Cerebellar cortex (tissue), 1 donor: ENCODE measurements around the gene NSFL1C.
"Not testable (repeated sequence)": the region's sequence is repeated elsewhere in the genome, so short reads cannot be mapped to it uniquely, and the experiment has no call there.

Experiments
- DNase-seq: peaks from one replicate; pipeline ENCODE4 v3.0.0-alpha.2; 2015; ENCODE audit warnings: low spot score

The NSFL1C gene

DNA sequence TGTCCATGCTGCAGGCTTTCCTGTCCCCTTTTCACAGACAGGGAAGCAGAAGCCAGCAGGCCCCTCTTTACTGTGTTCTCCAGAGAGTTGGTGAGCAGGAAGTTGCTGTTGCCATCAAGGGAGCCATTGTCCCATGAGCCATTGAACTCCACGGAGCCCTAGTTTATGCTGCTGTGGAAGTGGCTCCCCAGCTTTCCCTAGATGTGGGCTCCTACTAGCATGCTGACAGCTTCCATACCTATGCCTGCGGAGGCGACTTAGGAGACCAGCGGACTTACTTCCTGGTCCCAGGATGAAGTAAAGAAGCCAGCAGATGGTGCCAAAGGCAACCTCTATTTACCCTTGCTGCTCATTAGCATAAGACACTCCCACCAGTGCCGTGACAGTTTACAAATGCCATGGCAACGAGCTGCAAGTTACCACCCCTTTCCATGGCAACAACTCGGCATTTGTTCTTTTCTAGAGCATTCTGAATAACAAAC, 43.0 kb downstream of the NSFL1C start:
- peak; percentile 33 for DNase-seq

- no peak for DNase-seq
These were observed 43.4 kb downstream of the NSFL1C start for GRCh38 chr20:1423206-1423605.

GRCh38 chr20:1422753-1423152, 43.9 kb downstream of the NSFL1C start:
- DNase-seq = no peak

DNA sequence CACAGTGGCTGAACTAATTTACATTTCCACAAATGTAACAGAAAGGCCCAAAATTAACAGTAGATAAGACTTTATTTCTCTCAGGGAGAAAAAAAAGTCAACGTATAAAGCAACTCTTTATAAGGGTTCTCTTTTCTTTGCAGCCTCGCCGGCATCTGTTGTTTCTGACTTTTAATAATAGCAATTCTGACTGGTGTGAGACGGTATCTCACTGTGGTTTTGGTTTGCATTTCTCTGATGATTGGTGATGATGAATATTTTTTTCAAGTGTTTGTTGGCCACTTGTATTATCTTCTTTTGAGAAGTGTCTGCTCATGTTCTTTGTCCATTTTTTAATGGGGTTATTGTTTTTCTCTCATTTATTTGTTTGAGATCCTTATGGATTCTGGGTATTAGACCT, 46.6 kb downstream of the NSFL1C start:
- no peak for DNase-seq

GRCh38 chr20:1418350-1418749, 48.3 kb downstream of the NSFL1C start:
- no peak for DNase-seq

GRCh38 chr20:1417790-1418189, 48.9 kb downstream of the NSFL1C start:
- no peak for DNase-seq

DNA sequence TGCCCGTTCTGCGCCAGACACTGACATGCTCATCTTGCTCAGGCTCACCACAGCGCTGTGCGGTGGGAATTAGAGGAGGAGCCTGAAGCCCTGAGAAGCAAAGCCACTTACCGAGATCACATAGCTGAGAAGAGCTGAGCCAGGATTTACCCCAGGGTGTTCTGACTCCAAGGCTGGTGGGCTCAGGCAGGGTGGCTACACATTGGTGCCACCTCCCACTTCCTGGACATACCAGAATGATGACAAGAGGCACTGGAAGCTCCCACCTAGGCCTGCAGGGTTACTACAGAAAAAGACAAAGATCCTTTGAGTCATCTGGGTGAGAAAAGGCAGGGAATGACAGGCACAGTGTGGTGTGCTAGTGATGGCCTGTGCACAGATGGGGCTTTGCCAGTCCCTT, 49.4 kb downstream of the NSFL1C start:
- no peak for DNase-seq

DNA sequence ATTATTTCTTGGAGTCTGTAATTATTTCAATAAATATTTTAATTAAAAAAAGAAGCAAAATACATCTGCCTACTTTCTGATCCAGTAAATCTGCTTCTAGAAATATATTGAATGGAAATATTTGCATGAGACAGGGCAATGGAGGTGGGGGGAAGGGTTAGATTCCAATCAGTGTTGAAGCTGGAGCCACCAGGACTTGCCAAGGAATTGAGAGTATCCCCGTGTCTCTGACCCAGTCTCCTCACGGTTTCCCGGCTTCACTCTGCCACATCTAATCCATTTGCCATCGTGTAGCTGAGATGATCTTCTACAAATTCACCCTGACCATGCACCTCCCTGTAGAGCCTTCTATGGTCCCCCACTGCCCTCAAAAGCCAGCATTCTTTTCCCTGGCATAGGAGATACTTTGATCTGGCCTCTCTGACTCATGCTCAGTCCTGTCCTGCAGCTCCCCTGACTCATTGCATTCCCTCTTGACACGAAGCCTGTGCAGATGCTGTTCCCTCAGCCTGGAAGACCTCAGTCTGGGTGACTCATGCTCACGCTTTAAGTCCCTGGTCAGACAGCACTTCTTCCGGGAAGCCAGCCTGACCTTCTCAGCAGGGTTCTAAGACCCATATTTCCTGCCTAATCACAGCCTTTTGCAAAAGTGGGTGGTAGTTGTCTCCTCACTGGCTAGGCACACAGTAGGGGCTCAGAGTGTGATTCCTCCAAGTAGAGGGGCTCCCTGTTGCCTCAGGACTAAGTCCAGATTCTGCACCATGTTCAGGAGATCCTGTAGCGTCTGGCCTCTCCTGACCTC, 50.8 kb downstream of the NSFL1C start:
- DNase-seq = peak; percentile 44

DNA sequence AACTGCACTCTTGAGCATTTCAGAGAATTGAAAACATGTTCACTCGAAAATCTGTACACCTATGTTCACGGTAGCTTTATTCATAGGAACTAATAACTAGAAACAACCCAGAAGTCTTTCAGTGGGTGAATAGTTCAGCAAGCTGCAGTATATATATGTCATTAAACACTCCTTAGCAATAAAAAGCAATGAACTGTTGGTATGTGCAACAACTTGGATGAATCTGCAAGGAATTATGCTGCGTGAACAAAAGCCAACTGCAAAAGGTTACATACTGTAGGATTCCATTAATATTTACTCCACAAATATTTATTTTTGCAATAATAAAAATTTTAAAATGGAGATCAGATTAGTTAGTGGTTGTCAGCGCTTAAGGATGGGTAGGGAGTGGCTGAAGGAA, 51.7 kb downstream of the NSFL1C start:
- DNase-seq = no peak

- DNase-seq = no peak
These were observed 60.8 kb downstream of the NSFL1C start for GRCh38 chr20:1405801-1406200.

- DNase-seq = no peak
These were observed 63.0 kb downstream of the NSFL1C start for GRCh38 chr20:1403624-1404023.

DNA sequence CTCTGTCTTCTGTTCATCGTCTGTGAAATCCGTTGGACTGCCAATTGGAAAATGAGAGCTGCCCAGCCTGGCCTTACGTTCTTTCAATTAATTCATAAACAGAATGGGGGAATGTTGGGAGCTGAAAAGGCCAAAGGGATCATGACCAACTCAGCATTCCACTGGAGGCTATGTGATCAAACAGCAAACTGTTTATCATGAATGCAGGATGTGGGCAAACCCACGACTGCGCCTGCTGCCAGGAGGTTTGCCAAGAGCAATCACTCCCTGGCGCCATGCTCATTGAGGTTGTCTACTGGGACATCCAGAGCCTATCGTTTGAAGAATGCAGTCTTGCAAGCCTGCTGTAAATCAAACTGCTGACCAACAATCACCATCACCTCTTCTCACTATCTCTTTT, 64.5 kb downstream of the NSFL1C start:
- no peak for DNase-seq

GRCh38 chr20:1401451-1401907, 65.2 kb downstream of the NSFL1C start:
- no peak for DNase-seq

- not testable (repeated sequence) for DNase-seq
These were observed 66.8 kb downstream of the NSFL1C start for GRCh38 chr20:1399678-1400366.

GRCh38 chr20:1398185-1398584, 68.5 kb downstream of the NSFL1C start:
- DNase-seq = not testable (repeated sequence)

DNA sequence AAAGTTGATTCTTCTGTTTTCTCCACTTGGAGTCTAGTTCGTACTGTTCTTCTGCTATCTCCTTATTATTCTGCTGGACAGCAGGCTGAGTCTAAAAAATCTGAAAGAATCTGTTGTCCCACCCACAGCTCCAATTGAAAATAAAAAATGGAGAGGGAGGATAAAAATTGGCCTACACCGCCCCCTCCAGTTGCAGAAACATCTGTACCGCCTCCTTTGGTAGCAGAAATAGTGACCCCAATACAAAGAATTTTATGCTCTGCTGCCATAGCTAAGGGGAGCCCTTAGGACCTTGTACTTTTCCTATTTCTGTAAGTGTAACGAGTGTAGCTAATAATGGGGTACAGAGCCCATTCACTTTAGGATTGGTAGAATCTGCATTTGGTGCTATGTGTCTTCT, 68.9 kb downstream of the NSFL1C start:
- no peak for DNase-seq

DNA sequence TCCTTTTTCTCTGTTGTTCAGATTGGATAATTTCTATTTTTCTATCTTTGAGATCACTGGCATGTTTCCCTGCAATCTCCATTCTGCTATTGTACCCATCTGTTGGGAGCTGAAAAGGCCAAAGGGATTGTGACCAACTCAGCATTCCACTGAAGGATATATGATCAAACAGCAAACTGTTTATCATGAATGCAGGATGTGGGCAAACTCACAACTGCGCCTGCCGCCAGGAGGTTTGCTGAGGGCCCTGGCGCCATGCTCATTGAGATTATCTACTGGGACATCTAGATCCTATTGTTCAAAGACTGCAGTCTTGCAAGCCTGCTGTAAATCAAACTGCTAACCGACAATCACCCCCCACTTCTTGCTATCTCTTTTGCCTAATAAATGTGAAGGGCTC, 69.9 kb downstream of the NSFL1C start:
- no peak for DNase-seq

- no peak for DNase-seq
These were observed 70.4 kb downstream of the NSFL1C start for GRCh38 chr20:1396264-1396663.

GRCh38 chr20:1394686-1395085, 72.0 kb downstream of the NSFL1C start:
- no peak for DNase-seq

DNA sequence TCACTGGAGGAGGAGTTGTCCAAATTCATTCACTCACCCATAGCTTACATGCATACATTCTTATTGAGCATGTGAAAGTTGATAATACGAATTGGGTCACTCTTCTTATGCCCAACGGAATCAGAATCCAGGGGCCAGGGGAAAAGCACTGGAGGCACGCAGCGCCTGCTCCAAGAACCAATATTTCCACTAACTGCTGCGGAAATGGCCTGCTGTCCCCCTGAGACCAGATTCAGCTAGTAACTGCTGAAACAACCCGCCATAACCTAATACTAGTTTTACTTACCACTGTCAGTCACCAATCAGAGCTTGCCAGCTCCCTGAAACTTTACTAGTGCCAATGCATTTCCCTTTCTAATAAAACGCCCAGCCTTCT, 73.2 kb downstream of the NSFL1C start:
- DNase-seq = no peak

- peak; percentile 87 for DNase-seq
These were observed 73.7 kb downstream of the NSFL1C start, which contains the start of gene FKBP1A for GRCh38 chr20:1392693-1393506. Gene FKBP1A, minus strand, starts transcription at chr20:1393054. Its CDS starts 56 bp downstream, at chr20:1392998.

DNA sequence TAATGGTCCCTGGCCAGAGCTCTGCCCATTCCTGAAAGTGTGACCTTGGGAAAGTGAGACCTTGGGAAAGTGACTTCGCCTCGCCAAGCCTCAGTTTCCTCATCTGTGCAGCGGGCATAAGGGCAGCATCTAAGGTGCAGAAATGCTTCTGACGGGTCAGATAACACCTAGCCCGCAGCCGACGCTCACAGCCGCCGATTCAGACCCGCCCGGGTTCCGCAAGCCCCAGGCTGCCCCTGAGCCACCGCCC, 74.3 kb downstream of the NSFL1C start:
- no peak for DNase-seq
